Measurements from ENCODE around the gene C13orf46.

The C13orf46 gene

DNA sequence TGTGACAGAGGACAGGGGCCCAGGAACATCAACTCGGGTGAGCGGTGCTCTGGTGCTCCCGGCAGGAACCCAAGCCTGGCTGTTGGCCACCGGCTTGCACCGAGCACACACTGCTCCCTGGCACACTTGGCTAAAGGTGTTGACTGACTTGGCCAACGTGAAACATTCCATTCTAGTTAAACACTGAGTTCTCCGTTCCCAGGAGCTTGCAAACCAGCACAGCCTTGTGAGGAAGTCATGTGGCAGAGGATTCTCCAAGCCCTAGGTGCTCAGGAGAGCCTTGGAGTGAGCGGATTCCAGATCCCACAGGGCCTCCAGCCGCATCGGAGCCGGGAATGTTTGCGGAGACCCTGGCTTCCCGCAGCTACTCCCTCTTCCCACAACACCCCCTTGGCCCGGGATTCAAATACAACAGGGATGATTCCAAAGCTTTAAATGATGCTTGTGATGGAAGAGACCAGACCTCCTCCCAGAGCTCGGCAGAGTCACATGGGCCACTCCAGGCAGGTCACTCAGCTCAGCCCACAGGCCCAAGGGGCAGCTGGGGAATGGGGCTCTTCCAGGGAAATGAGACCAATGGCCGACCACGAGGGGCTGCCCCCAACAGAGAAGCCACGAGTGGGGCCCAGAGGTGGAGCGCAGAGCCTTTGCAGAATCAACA lies 2.9 kb downstream of the C13orf46 start:
- DNase-seq (ENCODE audit: low read depth in 2 of 2) = no peak

DNA sequence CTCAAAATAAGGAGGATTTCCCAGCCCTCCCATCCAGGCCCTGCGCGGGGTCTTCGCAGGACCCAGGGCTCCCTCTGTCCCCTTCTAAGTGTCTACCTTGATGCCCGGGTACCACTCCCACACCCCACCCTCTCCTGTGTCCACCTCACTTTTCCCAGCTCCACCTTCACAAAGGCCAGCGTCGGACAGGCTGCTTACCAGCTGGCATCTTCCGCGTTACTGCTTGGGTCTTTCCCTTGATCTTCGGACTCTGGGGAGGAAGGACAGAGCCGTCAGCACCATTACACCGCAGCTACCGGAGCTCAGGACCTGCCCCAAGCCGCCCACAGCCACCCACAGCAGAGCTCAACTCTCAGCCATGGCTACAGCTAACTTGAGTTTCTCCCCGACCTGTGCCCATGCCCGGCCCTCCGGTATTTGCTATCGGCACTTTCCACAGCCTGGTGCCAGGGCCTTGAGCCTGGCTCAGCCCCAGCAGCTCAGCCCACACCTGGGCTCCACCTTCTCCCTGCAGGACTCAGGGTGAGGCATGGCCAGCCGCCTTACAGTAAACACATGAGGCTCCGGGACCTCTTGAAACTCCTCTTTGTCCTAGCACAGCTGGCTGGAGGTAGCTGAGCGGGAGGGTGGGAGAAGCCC lies 3.8 kb downstream of the C13orf46 start:
- no peak for DNase-seq (ENCODE audit: low read depth in 2 of 2)

DNA sequence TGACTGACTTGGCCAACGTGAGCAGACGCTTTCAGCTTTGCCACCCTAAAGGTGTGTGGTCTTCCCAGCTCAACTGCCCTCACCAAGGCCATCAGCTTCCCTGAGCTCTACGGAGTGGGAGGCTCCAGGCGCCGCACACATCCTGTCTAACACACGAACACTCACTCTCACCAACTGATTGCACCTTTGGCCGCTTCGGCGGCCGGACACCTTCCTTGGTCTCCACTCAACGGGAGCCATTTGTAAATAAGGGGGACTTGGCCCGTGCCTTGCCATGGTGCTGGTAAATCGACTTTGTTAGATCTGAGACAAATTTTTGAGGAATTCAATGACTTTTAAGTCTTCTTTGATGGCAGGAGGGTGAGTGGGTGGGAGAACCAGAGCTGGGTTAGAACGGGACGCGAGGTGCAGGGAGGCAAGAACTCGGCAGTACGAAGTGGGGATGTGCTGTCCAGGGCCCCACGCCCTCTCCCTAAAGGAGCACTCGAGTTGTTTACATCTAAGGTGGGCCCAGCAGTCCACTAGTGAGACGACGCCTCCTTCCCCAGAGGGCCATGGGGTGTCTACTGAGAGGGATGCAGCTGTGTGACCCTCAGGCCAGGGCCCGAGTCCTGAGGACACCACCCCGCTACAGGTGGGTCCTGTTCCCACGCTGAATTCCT lies 4.4 kb downstream of the C13orf46 start:
- DNase-seq (ENCODE audit: low read depth in 2 of 2) = no peak

DNA sequence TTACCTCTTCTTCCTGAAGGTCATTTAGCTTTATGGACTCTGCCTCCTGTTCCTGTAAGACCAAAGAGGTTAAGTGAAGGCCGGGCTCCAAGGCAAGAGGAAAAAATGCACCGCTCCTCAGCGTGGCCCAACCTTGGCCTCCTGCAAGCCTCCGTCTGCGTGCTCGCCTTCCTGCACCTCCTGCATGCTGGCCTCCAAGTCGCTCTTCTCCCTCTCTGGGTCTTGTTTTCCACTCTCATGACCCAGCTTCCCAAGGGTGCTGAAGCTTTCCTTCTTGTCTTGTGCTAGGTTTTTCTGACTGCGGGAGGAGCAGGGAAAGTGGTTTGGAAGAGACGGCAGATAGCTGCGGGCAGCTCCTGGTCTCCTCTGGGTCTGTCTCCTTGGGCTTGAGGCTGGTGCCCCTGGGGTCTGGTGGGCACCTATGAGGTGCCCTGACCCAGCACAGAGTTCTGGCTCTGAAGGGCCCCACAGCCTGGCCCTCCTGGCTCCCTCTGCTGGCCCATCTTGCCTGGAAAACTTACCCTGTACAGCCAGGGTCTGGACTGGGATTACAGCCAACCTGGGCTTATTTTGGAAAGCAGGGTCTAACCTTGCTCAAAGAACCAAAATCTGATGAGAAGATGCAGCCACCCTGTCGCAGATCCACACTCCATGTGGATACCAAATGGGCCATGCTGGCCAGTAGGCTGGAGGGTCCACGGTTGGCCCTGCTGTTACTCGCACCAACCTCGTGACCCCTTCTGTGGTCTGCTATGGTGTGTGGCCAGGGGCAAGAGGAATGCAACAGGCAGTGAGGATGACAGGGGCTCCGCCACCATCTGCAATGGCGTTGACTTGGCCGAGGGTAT lies 5.2 kb downstream of the C13orf46 start:
- no peak for DNase-seq (ENCODE audit: low read depth in 2 of 2)

DNA sequence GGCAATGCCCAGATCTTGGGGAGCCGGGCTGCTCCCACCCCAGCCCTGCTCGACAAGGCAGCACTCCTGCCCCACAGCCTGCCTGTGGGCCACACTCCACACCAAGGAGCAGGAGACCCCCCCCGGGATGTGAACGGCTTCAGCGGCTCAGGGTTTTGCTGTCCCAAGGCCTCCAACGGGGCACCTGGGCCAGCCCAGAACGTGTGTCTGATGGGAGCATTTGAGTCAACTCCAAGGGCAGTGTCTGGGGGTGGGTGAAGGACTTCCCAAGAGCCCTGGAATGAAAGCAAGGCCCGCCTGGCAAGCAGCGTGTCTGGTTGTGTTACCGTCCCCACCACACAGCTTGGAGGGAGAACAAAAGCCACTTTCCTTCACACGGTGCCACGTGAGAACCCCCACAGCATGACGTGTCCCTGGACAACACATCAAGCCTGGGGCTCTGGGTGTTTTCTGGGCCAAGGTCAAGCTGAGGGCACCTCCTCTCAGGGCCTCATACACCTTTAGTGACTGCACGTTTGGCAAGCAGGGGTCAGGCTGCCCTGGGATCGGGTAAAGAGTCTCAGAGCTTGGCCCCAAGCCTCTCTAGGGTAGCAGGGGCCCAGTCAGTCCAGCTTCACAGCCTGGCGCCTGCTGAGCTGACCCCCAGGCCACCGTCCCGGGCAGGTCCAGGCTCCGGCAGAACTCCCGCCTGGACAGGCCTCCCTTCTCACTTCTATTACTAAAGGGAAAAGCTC lies 6.0 kb downstream of the C13orf46 start:
- no peak for DNase-seq (ENCODE audit: low read depth in 2 of 2)

DNA sequence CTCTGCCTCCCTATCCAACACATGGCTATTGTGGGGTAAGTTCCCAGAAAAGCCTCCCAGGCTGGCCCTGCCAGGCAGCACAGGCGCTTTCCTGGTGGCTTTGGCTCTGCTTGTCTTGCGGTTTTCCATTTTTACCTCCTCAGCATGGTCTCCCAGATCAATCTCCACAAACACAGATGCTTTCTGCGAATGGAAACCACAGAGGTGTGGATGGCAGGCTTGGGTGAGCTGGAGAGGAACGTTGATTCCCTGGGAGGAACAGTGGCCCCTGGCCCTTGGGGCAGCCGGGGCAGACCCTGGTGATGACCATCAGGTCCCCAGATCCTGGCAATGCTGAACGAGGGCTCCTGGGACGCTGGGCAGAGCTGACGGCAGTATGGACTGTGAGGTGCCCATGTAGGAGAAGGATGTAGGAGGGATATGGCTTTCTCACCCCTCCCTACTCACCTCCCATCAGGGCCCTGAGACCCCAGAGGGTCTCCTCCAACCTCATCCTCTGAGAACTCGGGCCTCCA lies 6.6 kb downstream of the C13orf46 start:
- DNase-seq (ENCODE audit: low read depth in 2 of 2) = no peak

DNA sequence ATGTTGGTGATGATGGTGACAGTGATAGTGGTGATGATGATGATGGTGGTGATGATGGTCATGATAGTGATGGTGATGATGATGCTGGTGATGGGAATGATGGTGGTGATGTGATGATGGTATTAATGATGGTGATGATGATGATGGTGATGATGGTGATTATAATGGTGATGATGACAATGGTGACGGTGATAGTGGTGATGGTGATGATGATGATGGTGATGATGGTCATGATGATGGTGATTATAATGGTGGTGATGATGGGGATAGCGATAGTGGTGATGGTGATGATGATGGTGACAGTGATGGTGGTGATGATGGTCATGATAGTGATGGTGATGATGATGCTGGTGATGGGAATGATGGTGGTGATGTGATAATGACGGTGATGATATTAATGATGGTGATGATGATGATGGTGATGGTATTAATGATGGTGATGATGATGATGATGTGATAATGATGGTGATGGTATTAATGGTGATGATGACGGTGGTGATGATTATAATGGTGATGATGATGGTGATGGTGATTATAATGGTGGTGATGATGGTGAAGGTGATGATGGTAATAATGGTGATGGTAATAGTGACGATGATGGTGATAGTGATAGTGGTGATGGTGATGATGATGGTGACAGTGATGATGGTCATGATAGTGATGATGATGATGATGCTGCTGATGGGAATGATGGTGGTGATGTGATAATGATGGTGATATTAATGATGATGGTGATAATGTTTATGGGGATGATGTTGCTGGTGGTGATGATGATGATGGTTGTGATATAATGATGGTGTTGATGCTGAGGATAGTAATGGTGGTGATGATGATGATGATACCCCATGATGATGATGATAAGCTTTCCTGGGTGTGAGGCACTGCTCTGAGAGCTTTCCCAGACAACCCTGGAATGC lies 7.7 kb downstream of the C13orf46 start:
- DNase-seq (ENCODE audit: low read depth in 2 of 2) = no peak

DNA sequence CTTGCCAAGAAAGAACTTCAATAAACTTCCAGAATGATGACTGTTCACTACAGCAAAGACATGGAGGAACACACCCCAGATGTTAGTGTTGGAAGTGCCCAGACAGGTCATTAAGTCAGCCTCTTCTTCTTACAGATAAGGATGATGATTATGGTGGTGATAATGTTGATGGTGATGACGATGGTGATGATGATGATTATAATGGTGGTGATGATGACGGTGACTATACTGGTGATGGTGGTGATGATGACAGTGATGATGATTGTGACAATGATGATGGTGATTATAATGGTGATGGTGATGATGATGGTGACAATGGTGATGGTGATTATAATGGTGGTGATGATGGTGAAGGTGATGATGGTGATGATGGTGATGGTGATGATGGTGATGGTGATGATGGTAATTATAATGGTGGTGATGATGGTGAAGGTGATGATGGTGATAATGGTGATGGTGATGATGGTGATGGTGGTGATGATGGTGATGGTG lies 8.4 kb downstream of the C13orf46 start:
- no peak for DNase-seq (ENCODE audit: low read depth in 2 of 2)

DNA sequence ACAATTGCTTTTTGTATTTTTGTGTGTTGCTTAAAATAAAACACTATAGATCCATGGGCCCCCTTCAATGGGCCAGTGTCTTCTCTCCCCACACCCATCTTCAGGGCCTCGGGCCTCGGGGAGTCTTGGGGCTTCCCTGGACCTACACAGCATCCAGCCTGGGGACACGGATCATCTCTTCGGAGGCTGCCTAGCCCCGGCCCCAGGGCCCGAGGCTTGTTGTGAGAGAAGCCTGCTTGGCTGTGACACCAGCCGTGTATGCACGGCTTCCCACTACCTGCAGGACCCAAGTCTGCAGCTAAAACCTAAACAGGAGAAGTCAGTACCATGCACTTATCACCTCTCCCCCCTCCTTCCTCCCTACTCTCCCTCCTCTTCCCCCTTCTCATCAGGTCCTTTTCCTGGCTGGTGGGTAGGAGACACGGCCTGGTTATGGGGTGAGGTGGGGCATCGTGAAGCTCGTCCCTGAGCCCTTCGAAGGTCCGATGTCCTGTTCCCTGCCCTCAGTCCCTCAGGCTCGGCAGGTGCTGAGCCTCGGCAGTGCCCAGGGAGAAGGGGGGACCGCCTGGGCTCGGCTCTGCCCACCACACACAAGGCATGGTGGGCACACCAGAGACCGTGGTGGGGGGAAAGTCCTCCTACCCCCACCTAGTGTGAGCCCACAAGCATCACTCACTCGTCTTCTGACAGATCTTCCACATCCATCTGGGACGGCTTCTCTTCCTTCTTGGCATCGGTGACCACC lies 9.5 kb downstream of the C13orf46 start:
- DNase-seq (ENCODE audit: low read depth in 2 of 2) = no peak

DNA sequence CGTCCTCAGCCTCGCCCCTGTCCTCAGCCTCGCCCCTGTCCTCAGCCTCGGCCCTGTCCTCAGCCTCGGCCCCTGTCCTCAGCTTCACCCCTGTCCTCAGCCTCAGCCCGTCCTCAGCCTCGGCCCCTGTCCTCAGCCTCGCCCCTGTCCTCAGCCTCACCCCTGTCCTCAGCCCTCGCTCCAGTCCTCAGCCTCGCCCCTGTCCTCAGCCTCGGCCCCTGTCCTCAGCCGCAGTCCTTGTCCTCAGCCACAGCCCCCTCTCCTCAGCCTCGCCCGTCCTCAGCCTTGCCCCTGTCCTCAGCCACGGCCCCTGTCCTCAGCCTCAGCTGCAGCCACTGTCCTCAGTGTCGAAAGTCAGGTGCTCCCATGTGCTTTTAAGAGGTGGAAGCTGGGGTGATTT lies 10.5 kb downstream of the C13orf46 start:
- no peak for DNase-seq (ENCODE audit: low read depth in 2 of 2)

DNA sequence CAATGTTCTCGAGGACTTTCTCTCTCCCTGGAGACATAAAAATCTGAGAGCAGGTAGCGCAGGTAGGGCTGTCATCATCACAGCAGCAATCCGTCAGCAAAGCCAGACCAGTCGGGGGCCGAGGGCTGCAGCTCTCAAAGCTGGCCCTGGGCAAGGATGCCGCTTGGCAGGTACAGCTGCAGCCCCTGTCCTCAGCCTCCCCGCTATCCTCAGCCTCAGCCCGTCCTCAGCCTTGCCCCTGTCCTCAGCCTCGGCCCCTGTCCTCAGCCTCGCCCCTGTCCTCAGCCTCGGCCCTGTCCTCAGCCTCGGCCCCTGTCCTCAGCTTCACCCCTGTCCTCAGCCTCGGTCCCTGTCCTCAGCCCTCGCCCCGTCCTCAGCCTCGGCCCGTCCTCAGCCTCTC lies 10.9 kb downstream of the C13orf46 start:
- no peak for DNase-seq (ENCODE audit: low read depth in 2 of 2)

DNA sequence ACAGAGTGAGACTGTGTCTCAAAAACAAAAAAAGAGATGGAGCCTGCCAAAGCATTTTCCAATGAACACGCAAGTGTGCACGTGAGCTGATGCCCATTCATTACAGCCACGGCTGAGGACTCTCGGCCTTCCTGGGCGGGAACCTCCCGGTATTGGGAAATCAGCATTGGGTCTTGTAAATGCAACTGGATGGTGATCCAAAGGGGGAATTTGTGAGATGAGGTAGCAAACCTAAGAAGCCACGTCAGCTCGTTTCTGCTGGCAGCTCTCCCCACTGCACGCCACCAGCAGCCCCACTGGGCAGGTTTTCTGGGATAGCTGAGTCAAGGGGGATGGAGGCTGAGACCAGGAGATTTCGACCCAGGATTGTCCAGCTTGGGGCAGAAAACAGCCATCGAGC lies 11.5 kb downstream of the C13orf46 start:
- no peak for DNase-seq (ENCODE audit: low read depth in 2 of 2)

DNA sequence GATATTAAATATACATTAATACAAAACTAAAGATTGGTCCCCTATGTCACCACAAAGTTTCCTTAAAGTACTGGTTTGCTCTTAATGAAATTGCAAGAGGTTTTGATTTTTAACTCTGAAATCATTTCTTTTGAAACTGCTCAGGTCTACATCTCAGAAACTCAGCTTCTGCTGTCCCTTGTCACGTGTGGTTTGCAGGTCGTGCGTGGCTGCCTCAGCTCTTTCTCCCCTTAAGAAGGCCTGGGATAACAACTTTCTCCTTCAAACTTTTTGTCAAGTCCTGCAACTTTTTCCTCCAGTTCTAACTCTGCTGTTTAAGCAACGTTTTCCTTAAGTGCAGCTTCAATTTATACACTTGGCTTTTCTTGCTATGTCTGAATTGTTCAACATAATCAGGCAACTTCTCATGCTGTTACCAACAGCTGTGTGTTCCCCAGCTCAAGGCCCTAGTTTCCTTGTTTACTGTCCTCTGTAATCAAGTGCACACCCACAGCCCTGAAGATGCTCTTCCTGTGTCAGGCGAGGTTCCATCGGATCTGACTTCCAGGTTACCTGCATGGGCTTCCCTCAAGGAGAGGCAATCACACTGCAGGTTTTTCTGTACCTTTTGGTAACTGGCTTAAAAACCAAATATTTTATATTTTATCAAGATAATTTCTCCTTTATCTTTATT lies 13.5 kb downstream of the C13orf46 start:
- no peak for DNase-seq (ENCODE audit: low read depth in 2 of 2)

DNA sequence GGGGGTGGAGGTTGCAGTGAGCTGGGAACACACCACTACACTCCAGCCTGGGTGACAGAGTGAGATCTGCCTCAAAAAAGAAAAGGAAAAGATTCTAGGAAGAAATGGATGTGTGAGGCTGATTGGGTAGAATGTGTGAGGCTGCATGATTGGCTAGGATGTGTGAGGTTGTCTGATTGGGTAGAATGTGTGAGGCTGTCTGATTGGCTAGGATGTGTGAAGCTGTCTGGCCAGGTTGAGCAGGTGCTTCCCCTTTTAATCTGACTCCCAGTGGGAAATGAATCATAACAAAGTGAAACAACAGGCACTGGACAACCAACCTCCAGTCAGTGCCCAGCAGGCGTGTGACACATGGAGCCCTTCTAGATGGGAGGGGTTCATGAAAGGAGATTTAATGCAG lies 14.7 kb downstream of the C13orf46 start:
- DNase-seq (ENCODE audit: low read depth in 2 of 2) = no peak

DNA sequence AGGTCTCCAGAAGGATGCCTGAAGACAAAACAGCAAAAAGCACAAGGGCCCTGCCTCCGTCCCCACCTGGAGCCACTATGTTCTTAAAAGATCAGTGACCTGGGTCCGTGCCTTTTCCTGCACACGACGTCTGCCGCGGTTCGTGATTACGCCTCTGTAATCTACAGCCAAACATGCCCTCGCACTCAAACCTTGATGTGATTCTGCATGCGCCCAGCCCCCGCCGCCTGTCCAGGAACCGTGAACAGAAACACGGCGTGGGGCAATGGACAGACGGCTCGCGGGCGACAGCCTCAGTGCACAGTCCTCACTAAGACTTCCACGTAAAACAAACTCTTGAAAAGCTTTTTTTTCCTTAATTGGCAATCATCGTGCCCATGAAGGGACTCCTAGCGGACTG lies 15.5 kb downstream of the C13orf46 start:
- DNase-seq (ENCODE audit: low read depth in 2 of 2) = no peak

DNA sequence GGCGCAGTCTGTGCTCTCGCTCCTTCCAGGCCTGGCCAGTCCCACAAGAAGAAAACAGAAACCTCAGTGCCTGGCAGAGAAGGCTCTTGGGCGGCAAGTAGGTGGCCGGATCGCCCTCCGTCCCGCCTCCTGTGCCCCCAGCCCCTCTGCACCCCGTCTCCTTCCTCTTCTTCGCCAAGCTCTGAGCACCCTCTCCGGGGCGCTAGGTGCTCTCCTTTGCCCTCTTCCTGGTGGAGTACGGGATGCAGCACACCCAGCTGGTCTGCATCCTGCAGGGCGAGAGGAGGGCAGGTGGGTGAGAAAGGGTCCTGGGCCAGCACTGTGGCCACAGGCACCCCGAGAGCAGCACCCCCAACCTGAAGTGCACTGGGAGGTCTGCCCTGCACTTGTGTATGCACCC lies 17.3 kb downstream of the C13orf46 start:
- DNase-seq (ENCODE audit: low read depth in 2 of 2) = no peak

DNA sequence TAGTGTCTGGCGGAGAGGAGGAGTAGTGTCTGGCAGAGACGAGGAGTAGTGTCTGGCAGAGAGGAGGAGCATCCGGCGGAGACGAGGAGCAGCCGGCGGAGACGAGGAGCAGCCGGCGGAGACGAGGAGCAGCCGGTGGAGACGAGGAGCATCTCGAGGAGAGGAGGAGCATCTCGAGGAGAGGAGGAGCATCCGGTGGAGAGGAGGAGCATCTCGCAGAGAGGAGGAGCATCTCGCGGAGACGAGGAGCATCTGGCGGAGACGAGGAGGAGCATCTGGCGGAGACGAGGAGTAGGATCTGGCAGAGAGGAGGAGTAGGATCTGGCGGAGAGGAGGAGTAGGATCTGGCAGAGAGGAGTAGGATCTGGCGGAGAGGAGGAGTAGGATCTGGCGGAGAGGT lies 18.2 kb downstream of the C13orf46 start:
- no peak for DNase-seq (ENCODE audit: low read depth in 2 of 2)

DNA sequence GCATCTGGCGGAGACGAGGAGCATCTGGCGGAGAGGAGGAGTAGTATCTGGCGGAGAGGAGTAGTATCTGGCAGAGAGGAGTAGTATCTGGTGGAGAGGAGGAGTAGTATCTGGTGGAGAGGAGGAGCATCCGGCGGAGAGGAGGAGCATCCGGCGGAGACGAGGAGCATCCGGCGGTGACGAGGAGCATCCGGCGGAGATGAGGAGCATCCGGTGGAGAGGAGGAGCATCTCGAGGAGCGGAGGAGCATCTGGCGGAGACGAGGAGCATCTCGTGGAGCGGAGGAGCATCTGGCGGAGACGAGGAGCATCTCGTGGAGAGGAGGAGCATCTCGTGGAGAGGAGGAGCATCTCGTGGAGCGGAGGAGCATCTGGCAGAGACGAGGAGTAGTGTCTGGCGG lies 18.6 kb downstream of the C13orf46 start:
- DNase-seq (ENCODE audit: low read depth in 2 of 2) = no peak

Measured in fibroblast of skin of left biceps (primary cell).